ENCODE data around the gene SPATA16. TPM values are rescaled to one million over a fixed set of nuclear protein-coding genes. Genes with fewer than 3 reads are reported as not detected.

The SPATA16 gene
- total RNA-seq, 2 donors from 2014 or later: not detected

- Histone ChIP-seq H3K27me3 (ENCODE audit: control insufficient read depth, insufficient read depth, low read length, poor library complexity, severe bottlenecking) (no peaks in the 10 kb centered on the region), H3K9ac (ENCODE audit: extremely low read depth, low read length, poor library complexity, severe bottlenecking) (no peak overlapping the region), H3K27ac (ENCODE audit: low read depth, low read length) (no peak overlapping the region), H3K4me3 (ENCODE audit: low read length) (no peak overlapping the region), H3K36me3 (ENCODE audit: control insufficient read depth, insufficient read depth, low read length) (no peaks in the 10 kb centered on the region), H3K9me3 (ENCODE audit: control insufficient read depth, low read length) (no peaks in the 10 kb centered on the region), H3K4me1 (ENCODE audit: control insufficient read depth, insufficient read depth, low read length) (no peaks in the 10 kb centered on the region)
- DNase-seq: no peak
- Mint-ChIP-seq H3K9me3 (no peaks in the 10 kb centered on the region), H3K27ac (no peak overlapping the region), H3K27me3 (ENCODE audit: insufficient read depth) (no peaks in the 10 kb centered on the region), H3K4me3 (no peak overlapping the region), H3K36me3 (ENCODE audit: low read depth) (no peaks in the 10 kb centered on the region), H3K4me1 (peaks cover 12% of the 10 kb centered on the region)
- TF ChIP-seq CTCF (conservative IDR thresholded peaks at IDR 0.05): no peak
- WGBS, 2 experiments (ENCODE audit: insufficient coverage in 1 of 2, insufficient read length in 1 of 2): 84 to 89% methylated on average over 3 of the region's 4 CpGs
These were observed 202.2 kb downstream of the SPATA16 start for GRCh38 chr3:172938788-172939187.

GRCh38 chr3:172931746-172932285 lies 209.2 kb downstream of the SPATA16 start:
- no peak overlapping the region for H3K4me3 Mint-ChIP-seq
- H3K27me3 ChIP-seq (ENCODE audit: control insufficient read depth, insufficient read depth, low read length, poor library complexity, severe bottlenecking): no peaks in the 10 kb centered on the region
- H3K4me1 ChIP-seq (ENCODE audit: control insufficient read depth, insufficient read depth, low read length): no peaks in the 10 kb centered on the region
- DNase-seq: no peak
- no peaks in the 10 kb centered on the region for H3K36me3 Mint-ChIP-seq (ENCODE audit: low read depth)
- H3K27me3 Mint-ChIP-seq (ENCODE audit: insufficient read depth): no peaks in the 10 kb centered on the region
- no peaks in the 10 kb centered on the region for H3K36me3 ChIP-seq (ENCODE audit: control insufficient read depth, insufficient read depth, low read length)
- no peak overlapping the region for H3K9ac ChIP-seq (ENCODE audit: extremely low read depth, low read length, poor library complexity, severe bottlenecking)
- no peak overlapping the region for H3K27ac Mint-ChIP-seq
- no peaks in the 10 kb centered on the region for H3K4me1 Mint-ChIP-seq
- no peak for TF ChIP-seq CTCF (conservative IDR thresholded peaks at IDR 0.05)
- no peaks in the 10 kb centered on the region for H3K9me3 ChIP-seq (ENCODE audit: control insufficient read depth, low read length)
- no peaks in the 10 kb centered on the region for H3K9me3 Mint-ChIP-seq
- H3K4me3 ChIP-seq (ENCODE audit: low read length): no peak overlapping the region
- no peak overlapping the region for H3K27ac ChIP-seq (ENCODE audit: low read depth, low read length)

- no peaks in the 10 kb centered on the region for H3K9me3 Mint-ChIP-seq
- peaks cover 7% of the 10 kb centered on the region for H3K4me1 Mint-ChIP-seq
- Histone ChIP-seq H3K36me3 (ENCODE audit: control insufficient read depth, insufficient read depth, low read length) (no peaks in the 10 kb centered on the region), H3K9me3 (ENCODE audit: control insufficient read depth, low read length) (no peaks in the 10 kb centered on the region), H3K27me3 (ENCODE audit: control insufficient read depth, insufficient read depth, low read length, poor library complexity, severe bottlenecking) (no peaks in the 10 kb centered on the region), H3K4me3 (ENCODE audit: low read length) (no peak overlapping the region), H3K4me1 (ENCODE audit: control insufficient read depth, insufficient read depth, low read length) (no peaks in the 10 kb centered on the region), H3K27ac (ENCODE audit: low read depth, low read length) (no peak overlapping the region), H3K9ac (ENCODE audit: extremely low read depth, low read length, poor library complexity, severe bottlenecking) (no peak overlapping the region)
- H3K27me3 Mint-ChIP-seq (ENCODE audit: insufficient read depth): no peaks in the 10 kb centered on the region
- no peak overlapping the region for H3K27ac Mint-ChIP-seq
- 95% methylated on average over 1 of the region's 1 CpG; no CpG with 5 or more reads in 1 of the 2 experiments for WGBS, 2 experiments (ENCODE audit: insufficient coverage in 1 of 2, insufficient read length in 1 of 2)
- H3K4me3 Mint-ChIP-seq: no peak overlapping the region
- no peak for TF ChIP-seq CTCF (conservative IDR thresholded peaks at IDR 0.05)
- H3K36me3 Mint-ChIP-seq (ENCODE audit: low read depth): no peaks in the 10 kb centered on the region
- DNase-seq: no peak
These were observed 211.6 kb downstream of the SPATA16 start for GRCh38 chr3:172929451-172929850.

Measured in endodermal cell (in vitro differentiated cells).